ENCODE data around the gene ZNF516. TPM values are rescaled to one million over a fixed set of nuclear protein-coding genes. Genes with fewer than 3 reads are reported as not detected.

ZNF516 gene
- total RNA-seq, 1 experiment from 2014 or later: 22.6 TPM

DNA sequence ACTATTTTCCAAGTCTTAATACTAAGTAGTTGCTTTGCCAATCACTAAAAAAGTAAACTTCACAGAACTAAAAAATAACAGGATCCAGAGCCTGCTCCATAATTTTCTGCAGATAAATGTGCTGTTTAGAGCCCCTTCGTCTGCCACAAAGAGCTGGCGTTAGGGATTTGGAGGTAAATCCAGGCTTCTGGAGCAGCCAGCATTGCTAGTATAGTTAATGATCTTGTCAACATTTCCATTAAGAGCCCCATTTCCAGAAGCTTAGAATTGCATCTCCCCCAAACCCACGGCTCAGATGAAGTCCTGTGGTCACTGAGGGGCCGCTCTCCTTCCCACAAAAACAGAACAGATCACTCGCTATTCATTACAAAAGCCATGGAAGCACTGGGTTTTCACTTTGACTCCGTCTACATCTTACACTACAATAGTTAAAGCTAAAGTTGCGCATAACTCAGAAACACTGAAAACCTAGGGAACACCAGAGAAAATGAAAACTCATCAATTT, 41.9 kb downstream of the ZNF516 start:
- peak overlapping the region in 1 of 2 experiments; percentile 44; a peak in 3 of 5 replicates for H3K4me3 Mint-ChIP-seq
- Histone ChIP-seq H3K4me2 (ENCODE audit: insufficient read depth, insufficient read length, low read length) (no peak overlapping the region), H3K14ac (ENCODE audit: insufficient read depth, low read length) (no peak overlapping the region), H4K91ac (ENCODE audit: insufficient read length, low read depth, low read length) (no peak overlapping the region), H2BK15ac (ENCODE audit: low read depth, low read length) (no peak overlapping the region), H3K4me1 (ENCODE audit: insufficient read depth, low read length) (peaks cover 2% of the 10 kb centered on the region; the same call in 1 of the 2 replicates), H3K79me1 (ENCODE audit: insufficient read depth, low read depth, low read length, poor library complexity, severe bottlenecking) (no peaks in the 10 kb centered on the region), H2BK120ac (ENCODE audit: low read depth, low read length, poor library complexity, severe bottlenecking) (no peak overlapping the region), H3K27ac (ENCODE audit: insufficient read length, low read depth, low read length) (no peak overlapping the region), H4K8ac (replicated peaks; ENCODE audit: insufficient read length, low read depth, low read length) (no peak overlapping the region), H3T11ph (ENCODE audit: low read length) (no peak overlapping the region), H2AFZ (ENCODE audit: low read length) (no peak overlapping the region), H3K27me3 (ENCODE audit: insufficient read depth, low read length) (no peaks in the 10 kb centered on the region; the same call in 1 of the 2 replicates), H3K56ac (ENCODE audit: insufficient read length, low read depth, low read length) (no peak overlapping the region), H2AK5ac (ENCODE audit: insufficient read length, low read length) (no peak overlapping the region), H3K23me2 (ENCODE audit: insufficient read length, low read depth, low read length, poor library complexity, severe bottlenecking) (peaks cover 11% of the 10 kb centered on the region), H3K79me2 (ENCODE audit: insufficient read depth, low read length) (no peaks in the 10 kb centered on the region; the same call in 1 of the 2 replicates), H4K5ac (ENCODE audit: insufficient read length, low read depth, low read length) (no peak overlapping the region), H2BK5ac (ENCODE audit: insufficient read length, low read length) (no peak overlapping the region), H3K23ac (ENCODE audit: insufficient read length, low read depth, low read length) (no peak overlapping the region), H2BK12ac (ENCODE audit: insufficient read length, low read depth, low read length) (no peak overlapping the region), H3K9ac (ENCODE audit: extremely low read depth, insufficient read length, low read length) (no peak overlapping the region), H3K18ac (ENCODE audit: insufficient read length, low read depth, low read length) (no peak overlapping the region), H2BK20ac (ENCODE audit: low read depth, low read length, poor library complexity, severe bottlenecking) (no peak overlapping the region), H3K4ac (ENCODE audit: low read depth, low read length) (no peak overlapping the region), H4K20me1 (ENCODE audit: control insufficient read depth, insufficient read depth, insufficient read length) (no peaks in the 10 kb centered on the region), H3K9me3 (ENCODE audit: control insufficient read depth, low read depth, low read length) (no peaks in the 10 kb centered on the region)
- H3K27me3 Mint-ChIP-seq (ENCODE audit: low read depth): peaks cover 16% of the 10 kb centered on the region
- WGBS (ENCODE audit: extremely low coverage, insufficient read length, low lambda C conversion rate): no CpG with 5 or more reads among the region's 7 CpGs
- peak; percentile 21 for DNase-seq
- no peak overlapping the region for H3K27ac Mint-ChIP-seq
- H3K36me3 Mint-ChIP-seq (ENCODE audit: insufficient read depth in 1 of 3, low read depth in 3 of 3): no peaks in the 10 kb centered on the region; a peak in 1 of 7 replicates
- TF ChIP-seq, protein P1, sequence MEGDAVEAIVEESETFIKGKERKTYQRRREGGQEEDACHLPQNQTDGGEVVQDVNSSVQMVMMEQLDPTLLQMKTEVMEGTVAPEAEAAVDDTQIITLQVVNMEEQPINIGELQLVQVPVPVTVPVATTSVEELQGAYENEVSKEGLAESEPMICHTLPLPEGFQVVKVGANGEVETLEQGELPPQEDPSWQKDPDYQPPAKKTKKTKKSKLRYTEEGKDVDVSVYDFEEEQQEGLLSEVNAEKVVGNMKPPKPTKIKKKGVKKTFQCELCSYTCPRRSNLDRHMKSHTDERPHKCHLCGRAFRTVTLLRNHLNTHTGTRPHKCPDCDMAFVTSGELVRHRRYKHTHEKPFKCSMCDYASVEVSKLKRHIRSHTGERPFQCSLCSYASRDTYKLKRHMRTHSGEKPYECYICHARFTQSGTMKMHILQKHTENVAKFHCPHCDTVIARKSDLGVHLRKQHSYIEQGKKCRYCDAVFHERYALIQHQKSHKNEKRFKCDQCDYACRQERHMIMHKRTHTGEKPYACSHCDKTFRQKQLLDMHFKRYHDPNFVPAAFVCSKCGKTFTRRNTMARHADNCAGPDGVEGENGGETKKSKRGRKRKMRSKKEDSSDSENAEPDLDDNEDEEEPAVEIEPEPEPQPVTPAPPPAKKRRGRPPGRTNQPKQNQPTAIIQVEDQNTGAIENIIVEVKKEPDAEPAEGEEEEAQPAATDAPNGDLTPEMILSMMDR (conservative IDR thresholded peaks at IDR 0.05): no peak
- peaks cover 59 to 75% of the 10 kb centered on the region in 2 experiments for H3K4me1 Mint-ChIP-seq
- no peaks in the 10 kb centered on the region for H3K9me3 Mint-ChIP-seq

Data from H9 (cell line).